DMS53 treated with DMSO at 0.1 percent for 48 hours (cell line): ENCODE measurements around the gene TYMS.
A peak's percentile ranks its signal among the peaks of the same experiment; 100 is the strongest.

Experiments used
- DNase-seq: peaks from one replicate; lab custom pipeline; 2025; ENCODE audit not compliant: unreplicated experiment; lab: John Stamatoyannopoulos, UW

The TYMS gene

GRCh38 chr18:644395-645004 is 13.0 kb upstream of the TYMS start:
- no peak for DNase-seq

DNA sequence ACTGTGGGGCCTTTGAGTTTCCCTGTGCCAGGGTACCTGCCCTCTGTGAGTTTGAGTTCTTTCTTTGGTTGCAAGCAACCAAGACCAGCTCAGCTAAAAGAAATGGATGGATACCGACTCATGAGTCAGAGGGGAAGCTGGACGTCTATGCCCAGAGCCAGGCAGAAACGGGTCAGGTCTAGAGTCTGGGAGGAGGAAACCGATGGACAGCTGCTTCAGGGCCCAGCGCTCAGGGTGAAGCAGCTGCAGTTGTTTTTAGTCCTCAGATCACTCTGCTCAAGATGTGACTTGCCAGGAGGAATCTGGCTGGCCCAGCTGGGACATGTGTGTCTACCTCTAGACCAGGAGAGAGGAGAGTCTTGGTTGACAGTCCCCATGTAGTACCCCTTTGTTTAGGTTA is 10.1 kb upstream of the TYMS start:
- DNase-seq, result no peak

GRCh38 chr18:649341-649740 is 8.1 kb upstream of the TYMS start:
- peak; percentile 99 for DNase-seq

DNA sequence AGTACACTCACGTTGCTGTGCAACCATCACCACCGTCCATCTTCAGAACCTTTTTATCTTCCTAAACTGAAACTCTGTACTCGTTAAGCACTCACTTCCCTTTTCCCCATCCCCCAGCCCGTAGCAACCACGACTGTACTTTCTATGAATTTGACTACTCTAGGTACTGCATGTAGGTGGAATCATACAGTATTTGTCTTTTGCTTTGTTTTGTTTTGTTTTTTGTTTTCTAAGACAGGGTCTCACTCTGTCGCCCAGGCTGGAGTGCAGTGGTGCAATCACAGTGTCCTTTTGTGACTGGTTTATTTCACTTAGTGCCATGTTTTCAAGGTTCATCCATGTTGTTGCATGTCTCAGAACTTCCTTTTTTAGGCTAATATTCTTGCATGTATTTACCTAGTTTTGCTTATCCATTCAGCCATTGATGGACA is 7.0 kb upstream of the TYMS start:
- DNase-seq, result peak; percentile 40

DNA sequence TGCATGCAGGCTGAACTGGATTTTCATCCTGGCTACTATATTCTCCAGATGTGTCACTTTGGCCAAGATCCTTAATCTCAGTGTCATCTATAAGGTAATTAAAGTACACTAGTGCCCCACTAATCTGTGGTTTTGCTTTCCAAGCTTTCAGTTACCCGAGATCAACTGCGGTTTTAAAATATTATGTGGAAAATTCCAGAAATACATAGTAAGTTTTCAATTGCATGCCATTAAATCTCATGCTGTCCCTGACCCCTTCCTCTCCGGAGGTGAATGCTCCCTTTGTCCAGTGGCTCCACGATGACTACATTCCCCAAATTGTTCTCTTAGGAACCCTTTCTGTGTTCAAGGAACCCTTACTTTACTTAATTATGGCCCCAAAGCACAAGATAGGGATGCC is 5.3 kb upstream of the TYMS start:
- no peak for DNase-seq

- DNase-seq, result no peak
Measured at GRCh38 chr18:653512-653911, 3.9 kb upstream of the TYMS start.

DNA sequence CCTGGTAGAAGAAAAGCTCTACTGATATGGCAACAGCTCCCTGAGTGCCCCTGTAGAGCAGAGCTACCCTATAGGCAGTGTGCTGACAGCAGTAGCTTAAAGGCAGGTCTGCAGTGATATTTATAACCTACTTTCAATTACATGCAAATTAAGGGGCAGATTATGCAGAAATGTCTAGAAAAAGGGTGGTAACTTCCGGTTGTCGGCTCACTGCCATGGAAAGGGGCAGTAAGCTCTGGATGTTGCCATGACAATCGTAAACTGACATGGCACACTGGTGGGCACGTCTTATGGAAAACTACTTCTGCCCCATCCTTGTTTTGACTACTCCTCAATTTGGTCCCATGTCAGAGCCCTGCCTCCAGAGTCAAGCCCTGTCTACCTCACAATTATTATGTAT is 2.9 kb upstream of the TYMS start:
- no peak for DNase-seq

- no peak for DNase-seq
Measured at GRCh38 chr18:655445-655844, 2.0 kb upstream of the TYMS start.

GRCh38 chr18:658001-658946 is 821 bp downstream of the TYMS start:
- peak; percentile 98 for DNase-seq

GRCh38 chr18:658947-659533 is 1.6 kb downstream of the TYMS start:
- no peak for DNase-seq

GRCh38 chr18:659597-659996 is 2.1 kb downstream of the TYMS start:
- DNase-seq, result no peak

GRCh38 chr18:662197-662596 is 4.7 kb downstream of the TYMS start:
- no peak for DNase-seq

DNA sequence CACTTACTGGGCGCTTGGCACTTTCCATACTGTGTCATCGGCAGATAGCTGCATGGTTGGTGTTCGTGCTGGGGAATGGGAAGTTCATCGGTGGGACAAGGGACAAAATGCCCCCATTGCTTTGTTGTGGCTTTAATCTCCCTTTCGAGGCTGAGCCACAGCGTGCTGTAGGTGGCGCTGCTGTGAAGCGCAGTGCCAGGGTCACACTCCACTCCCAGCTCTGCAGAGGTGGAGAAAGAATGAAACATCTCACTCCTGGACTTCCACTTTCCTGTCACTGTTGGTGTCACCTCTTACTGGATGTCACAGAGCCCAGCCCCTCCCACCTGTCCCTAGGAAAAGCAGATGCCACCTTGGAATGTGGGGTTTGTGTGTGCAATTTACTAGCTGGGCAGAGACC is 8.7 kb downstream of the TYMS start:
- no peak for DNase-seq

DNA sequence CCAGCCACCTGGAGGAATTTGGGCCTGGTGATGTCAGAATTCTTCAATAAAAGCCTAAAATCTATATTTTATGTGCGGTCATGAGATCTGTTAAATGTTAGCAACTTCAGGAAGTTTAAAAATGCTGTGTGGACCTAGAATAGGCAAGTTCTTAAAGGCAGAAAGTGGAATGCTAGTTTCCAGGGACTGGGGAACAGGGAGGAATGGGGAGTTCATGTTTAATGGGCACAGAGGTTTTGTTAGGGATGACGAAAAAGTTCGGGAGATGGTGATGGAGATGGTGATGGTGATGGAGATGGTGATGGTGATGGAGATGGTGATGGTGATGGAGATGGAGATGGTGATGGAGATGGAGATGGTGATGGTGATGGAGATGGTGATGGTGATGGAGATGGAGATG is 9.2 kb downstream of the TYMS start:
- no peak for DNase-seq

GRCh38 chr18:668260-668659 is 10.8 kb downstream of the TYMS start:
- no peak for DNase-seq

DNA sequence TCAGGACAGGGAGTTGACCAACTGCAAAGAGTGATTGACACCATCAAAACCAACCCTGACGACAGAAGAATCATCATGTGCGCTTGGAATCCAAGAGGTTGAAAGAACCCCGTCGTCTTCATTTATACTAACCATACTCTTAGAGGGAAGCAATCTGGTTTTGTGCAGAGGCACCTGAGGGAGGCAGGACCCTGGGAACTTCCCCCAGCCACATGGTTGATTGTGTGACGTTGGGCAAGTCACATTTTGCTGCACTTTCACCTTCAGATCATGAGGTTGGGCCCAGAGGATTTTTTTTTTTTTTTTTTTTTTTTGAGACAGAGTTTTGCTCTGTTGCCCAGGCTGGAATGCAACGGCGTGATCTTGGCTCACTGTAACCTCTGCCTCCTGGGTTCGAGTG is 11.6 kb downstream of the TYMS start:
- DNase-seq, result no peak

GRCh38 chr18:670522-670921 is 13.1 kb downstream of the TYMS start:
- DNase-seq, result no peak

DNA sequence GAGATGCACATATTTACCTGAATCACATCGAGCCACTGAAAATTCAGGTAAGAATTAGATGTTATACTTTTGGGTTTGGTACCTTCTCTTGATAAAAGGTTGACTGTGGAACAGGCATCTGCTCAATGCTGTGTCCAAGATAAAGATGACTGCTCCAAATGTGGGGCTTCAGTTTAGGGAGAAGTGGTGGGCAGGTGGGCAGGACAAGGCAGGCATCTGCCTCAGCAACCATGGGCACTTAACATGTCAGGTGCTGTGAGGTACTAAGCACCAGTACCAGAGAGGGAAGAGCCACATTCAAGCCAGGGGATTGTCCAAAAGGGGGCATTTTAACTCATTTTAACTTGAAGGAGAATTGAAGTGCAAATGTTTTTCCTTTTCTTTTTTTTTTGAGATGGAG is 14.0 kb downstream of the TYMS start:
- no peak for DNase-seq

DNA sequence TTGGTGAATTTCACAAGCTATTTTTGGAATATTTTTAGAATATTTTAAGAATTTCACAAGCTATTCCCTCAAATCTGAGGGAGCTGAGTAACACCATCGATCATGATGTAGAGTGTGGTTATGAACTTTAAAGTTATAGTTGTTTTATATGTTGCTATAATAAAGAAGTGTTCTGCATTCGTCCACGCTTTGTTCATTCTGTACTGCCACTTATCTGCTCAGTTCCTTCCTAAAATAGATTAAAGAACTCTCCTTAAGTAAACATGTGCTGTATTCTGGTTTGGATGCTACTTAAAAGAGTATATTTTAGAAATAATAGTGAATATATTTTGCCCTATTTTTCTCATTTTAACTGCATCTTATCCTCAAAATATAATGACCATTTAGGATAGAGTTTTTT is 15.9 kb downstream of the TYMS start:
- no peak for DNase-seq

GRCh38 chr18:673769-674168 is 16.3 kb downstream of the TYMS start:
- no peak for DNase-seq

- DNase-seq, result no peak
Measured at GRCh38 chr18:675307-675706, 17.9 kb downstream of the TYMS start.

GRCh38 chr18:676069-676468 is 18.6 kb downstream of the TYMS start:
- no peak for DNase-seq
